GM19025 (cell line): ENCODE results near the gene CXorf38.
A peak's percentile ranks its signal among the peaks of the same experiment; 100 is the strongest.

Source experiments
- ATAC-seq: cut with Tn5 transposase; IDR thresholded peaks from one replicate; pipeline ENCODE4 v1.9.1; 2021; ENCODE audit warnings: mild to moderate bottlenecking, low read depth, moderate library complexity; ENCODE audit not compliant: unreplicated experiment

Gene CXorf38, protein sequence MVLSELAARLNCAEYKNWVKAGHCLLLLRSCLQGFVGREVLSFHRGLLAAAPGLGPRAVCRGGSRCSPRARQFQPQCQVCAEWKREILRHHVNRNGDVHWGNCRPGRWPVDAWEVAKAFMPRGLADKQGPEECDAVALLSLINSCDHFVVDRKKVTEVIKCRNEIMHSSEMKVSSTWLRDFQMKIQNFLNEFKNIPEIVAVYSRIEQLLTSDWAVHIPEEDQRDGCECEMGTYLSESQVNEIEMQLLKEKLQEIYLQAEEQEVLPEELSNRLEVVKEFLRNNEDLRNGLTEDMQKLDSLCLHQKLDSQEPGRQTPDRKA

DNA sequence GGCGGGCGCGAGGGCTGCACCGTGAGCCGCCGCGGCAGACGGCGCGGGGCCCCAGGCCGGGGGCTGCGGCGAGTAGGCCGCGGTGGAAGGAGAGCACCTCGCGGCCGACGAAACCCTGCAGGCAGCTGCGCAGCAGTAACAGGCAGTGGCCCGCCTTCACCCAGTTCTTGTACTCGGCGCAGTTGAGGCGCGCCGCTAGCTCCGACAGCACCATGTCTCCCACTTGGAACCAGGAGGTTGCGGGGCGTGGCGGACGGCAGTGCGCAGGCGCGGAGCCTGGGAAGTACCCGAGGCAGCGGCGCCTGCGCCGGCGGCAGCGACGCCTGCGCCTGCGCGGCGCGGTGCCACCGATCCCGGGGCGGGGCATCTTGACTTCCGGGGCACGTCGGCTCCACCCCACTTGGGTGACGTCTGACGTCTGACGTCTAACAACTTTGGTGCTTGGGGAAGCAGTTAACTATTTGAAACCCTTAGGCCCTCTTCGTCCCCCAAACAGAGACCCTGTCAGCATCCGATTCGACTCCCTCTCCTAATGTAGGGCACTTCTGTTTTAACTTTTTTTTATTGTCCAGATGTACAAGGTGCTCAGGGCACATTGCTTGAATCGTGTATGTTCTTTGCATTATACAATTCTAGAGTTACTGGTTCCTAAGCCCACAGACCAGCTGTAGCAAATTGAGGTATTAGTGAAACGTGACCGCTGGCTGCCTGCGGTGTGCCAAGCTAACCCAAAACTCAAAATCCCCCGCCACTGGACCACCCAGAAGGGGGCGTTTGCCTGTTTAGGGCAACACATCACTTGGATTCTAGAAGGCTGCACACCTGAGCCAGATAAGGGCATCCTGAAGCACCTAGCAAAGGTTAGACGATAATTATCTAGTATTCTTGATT lies at the start of gene CXorf38:
Gene CXorf38 (minus strand): TSS at position 255 of the 891 bp plus-strand sequence. CDS start 41 bp downstream, at position 214.
- ATAC-seq: peak; percentile 72

DNA sequence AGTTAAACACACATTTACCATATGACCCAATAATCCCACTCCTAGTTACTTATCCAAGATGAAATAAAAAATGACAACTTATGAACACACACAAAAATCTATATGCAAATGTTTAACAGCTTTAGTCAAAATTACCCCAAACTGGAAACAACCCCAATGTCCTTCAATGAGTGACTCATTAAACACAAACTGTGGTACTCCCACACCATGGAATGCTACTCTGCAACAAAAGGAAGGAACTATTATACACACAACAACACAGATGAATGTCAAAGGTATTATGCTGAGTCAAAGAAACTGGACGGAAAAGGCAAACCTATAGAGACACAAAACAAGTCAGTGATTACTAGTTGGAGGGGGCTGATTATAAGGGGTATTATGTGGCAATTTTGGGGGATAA lies 47.4 kb upstream of the CXorf38 start:
- ATAC-seq: no peak

DNA sequence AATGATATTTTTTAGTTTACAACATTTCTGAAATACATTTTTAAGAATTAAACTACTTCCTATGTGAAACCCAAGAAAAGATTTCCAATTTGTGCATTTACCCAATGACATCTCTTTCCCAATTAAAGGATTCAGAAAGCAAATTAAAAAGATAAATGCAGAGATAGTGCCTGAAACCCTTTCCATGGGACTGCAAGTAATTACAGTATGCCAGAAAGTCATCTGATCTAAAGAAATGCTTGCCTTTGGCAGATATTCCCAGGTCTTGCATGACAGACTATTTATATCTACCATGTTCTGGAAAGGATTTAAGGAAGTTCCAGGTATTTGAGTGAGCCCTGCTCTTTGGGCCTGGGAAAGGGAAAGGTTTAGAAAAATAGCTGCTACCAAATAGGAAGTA lies 41.6 kb upstream of the CXorf38 start:
- no peak for ATAC-seq

DNA sequence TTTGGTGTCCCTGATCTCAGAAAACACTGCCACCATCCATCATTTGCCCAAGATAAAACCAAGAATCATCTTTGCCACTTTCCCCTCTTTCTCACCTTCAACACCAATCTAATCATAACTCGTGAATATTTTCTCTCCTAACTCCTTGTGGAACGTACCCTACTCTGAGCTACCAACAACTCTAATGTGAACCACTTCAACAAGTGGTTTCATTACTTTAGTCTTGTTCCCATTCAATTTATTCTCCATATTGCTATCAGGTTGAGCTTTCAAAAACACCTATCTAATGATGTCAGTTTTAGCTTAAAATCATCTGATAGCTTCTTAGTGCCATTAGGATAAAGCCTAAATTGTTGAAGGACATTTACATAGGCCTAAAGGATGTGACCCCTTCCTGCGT lies 39.8 kb upstream of the CXorf38 start:
- no peak for ATAC-seq

DNA sequence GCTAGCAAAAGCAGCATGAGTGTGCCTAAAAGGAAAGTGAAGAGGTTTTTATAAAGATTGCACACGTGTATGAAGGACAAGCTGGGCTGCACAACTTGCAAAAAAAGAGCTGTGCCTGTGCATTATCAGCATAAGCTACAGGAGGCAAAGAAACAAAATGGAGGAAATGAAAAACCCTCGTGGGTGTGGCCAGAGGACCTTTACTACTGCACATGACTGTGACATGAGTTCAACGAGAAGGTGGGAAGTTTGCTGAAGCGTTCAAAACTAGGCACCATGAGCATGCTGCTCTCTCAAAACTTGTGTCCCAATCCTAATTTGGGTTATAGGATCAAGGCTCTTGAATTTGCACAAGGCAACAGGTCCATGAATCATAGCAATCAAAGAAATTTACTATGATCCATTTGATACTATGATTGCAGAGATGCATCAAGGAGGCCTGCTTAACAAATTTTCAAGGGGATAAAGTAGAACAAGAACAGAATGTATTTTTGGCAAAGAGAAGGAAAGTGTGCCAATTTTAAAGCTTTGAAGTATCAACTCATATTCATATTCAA lies 38.1 kb upstream of the CXorf38 start:
- no peak for ATAC-seq

DNA sequence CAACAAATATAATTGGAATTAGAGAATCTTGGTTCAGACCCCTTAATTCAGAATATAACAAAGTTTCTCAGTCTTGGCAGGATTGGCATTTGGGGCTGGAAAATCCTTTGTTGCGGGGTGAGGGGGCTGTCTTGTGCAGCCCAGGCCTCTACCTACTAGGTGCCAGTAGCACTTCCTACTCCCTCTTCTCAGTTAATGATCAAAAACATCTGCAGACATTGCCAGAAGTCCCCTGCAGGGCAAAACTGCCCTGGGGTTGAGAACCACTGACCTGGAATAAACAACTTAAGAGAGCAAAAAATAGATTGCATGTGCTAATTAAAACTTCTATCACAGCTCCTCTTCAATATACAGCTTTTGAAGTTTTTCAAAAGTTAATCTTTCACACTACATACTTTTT lies 36.7 kb upstream of the CXorf38 start:
- ATAC-seq: no peak

DNA sequence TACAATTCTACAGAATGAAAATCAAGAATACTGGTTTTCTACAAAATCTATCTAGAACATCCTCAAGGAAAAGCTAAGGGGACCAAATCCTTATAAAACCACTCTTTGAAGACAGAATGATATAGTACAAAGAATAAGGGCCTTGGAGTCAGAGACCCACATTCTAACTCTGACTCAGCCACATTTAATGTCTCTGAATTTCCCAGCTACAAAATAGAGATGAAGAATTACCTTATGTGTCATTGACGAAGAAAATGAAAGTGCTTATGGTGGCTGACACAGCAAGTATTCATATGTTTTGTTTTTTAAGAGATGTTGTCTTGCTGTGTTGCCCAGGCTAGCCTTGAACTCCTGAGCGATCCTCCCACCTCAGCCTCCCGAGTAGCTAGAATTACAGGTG lies 35.9 kb upstream of the CXorf38 start:
- ATAC-seq: no peak

DNA sequence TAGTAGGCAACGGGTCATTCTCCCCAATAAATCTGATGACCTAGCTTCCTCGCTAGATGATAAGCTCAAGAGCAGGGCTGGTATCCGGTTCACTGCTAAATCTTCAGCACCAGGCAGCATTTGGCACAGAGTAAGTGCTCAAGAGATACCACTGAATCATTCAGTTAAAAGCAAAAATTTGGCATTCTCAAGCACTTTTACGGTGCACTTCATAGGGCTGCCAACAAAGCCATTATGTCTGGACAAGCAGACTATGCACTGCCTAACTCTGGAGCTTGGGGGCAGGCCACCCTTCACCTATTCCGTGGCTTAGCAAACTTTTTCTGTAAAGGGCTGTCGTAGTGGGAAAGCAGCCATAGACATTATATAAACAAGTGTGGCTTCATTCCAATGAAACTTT lies 23.8 kb upstream of the CXorf38 start:
- no peak for ATAC-seq

DNA sequence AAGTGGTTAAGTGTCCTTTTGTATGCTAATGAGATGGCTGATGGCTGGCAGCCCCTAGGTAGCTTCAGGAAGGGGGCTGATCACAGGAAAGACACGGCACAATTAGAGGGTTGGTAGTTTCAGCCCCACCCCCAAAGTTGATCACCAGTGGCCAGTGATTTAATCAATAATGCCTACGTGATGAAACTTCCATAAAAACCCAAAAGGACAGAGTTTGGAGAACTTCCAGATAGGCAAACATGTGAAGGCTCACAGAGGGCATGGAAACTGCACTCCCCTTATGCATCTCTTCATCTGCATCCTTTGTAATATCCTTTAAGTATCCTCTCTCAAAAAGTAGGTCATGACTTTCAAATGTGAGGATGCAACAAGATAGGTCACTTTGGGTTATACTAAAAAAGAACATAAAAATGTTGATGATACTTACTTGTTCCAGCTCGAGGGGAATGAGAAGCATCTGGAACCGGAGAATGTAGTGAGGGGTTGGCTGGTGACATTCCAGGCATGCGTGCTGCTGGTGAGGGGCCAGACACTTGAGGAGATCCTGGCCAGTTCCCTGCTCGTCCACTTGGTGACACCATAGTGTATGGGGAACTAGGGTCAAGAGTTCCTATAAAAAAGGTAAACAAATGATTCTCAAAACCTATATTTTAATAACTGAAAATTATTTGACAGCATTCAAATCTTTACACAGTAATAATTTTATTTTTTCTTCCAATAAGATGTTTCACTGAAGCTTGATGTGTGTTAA lies 16.7 kb upstream of the CXorf38 start:
- ATAC-seq: no peak

DNA sequence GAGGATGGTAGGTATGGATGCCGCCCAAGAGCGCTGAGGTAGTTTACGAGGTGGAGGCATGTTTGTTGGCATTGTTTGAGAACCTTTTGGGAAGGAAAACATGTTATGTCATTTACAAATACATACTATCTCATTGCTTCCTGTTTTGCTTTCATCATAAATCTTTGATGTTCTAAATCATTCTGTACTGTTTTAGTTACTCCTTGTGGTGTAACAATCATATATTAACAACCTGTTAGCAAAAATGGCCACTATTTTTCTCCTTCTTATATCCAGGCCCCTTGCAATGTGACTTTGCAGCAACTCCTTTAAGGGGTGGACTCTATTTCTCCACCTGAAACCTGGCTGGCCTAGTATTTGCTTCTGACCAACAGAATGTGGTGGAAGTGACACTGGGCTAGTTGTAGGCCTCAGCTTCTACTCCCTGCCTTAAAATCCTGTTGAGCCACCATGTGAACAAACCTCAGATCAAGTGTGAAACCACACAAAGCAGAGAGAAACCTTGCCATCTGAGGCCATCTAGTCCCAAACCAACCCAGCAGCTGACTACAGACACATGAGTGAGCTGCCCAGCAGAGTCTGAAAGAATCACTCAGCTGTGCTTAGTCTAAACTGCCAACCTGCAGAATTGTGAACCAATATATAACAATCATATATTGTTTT lies 15.8 kb upstream of the CXorf38 start:
- no peak for ATAC-seq

DNA sequence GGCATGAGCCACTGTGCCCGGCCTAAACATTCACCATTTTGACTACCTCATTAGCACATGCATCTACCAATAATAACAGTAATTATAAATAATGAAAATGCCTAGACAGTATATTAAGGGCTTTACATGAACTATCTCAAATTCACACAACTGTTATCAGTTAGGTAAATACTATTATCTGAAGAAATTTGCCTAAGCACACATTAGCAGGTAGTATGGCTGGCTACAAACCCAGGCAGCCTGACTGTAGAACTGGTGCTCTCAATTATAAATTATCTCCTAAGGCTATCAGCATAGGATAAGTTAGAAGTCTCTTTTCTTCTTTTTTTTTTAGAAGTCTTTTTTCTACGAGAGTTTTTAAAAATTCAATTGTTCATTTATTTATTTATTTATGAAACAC lies 14.1 kb upstream of the CXorf38 start:
- no peak for ATAC-seq

DNA sequence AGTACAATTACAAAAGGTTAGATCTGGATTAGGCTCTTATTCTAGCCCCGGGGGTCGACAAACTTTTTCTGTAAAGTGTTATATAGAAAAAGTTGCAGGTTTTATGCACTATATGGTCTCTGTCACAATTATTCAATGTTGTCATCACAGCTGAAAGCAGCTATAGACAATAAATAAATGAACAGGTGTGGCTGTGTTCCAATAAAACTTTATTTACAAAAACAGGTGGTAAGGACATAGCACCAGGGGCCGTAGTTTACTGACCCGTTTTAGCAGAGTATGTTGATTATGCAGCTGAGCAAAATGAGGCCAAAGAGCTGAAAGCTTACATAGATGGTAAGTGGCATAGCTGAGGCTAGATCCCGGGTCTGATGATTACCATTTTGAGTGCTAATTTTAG lies 13.0 kb upstream of the CXorf38 start:
- no peak for ATAC-seq

DNA sequence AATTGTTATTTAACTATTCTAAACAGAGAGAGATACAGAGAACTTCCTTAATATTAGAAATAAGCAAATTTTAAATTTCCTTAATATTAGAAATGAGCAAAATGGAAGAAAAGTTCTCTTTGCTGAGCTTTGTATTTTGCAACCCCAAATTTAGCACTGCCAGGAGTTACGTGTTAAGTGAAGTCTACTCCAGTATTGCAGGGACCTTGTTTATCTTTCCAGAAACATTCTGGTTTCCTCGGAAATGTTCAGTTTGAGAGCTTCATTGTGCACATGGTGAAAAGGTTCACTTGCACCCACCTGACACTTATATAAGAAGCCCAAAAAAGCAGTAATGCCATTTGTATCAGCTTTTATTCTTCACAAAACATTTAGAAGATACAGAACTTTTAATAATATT lies 6.2 kb upstream of the CXorf38 start:
- no peak for ATAC-seq

DNA sequence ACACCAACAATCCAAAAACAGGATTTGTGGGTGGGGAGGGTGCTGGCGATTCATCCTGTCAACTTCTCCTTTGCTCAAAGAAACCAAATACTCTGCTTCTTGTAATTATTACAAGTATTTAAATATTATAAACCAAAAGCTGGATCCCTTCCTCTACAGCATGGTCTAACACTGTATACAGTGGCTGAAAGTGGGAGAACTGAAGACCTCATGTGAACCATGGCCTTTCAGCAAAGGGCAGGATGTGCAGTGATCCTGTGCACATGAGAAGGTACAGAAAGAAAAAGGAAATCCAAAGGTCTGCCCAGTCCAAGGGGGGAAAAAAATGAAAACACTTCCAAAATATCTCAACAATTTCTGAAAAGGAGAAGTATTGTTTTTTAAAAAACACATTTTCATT lies 5.3 kb upstream of the CXorf38 start:
- no peak for ATAC-seq

DNA sequence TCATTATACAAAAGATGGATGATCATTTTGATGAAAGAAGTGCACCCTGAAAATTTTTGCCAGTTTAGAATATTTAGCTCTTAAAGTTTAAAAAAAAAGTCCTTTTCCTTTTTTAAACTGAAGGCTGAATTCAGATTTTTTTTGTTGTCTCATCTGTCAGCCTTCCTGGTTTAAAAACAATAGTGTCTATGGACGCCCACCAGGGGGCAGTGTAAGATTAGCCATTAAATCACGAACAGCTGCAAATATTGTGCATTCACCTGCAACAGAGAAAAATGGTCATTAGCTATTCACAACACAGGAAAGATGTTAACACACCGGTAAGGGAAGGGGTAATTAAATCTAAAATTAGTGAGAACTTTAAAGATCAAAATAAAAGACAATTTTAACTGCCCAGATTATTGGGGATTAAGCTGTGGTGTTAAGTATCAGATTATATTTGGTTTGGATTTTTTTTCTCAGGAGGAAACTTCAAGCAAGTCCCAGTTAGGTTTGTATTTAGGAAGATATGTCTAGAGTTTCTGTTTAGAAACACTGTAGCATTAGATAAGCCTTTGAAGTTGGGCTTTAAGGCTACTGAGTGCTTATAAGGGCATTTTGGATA lies 4.4 kb upstream of the CXorf38 start:
- no peak for ATAC-seq

DNA sequence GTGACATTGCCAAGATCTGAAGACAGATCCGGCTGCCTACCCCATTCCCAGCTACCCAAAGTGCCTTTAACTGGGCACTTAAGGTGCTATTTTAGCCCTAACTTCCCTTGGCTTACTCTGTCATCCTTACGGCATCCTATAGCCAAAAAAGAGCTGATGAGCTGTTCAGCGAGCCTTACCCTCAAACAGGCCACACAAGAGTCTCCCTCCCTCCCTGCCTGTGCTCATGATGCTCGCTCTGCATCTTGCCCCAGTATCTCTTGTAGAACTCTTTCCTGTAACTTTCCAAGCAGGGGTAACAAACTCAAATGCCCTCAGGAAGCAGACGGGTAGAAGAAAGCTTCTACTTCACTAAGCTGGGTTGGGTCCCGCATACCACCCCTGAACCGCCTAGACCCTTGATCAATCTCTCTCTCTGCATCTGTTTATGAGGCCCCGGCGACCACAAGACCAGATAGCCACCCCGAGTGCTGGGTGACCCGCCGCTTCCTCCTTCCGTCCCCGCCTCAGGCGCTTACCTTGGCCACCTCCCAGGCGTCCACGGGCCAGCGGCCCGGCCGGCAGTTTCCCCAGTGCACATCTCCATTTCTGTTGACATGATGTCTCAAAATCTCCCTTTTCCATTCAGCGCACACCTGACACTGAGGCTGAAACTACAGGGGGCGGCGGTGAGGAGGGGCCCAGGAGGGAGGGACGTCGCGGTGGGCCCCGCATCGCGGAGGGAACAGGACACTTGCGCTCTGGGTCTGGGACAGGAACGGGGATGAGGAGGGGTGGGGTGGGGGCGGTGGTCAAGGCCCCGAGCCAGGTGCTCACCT lies 663 bp downstream of the CXorf38 start:
- peak; percentile 22 for ATAC-seq

DNA sequence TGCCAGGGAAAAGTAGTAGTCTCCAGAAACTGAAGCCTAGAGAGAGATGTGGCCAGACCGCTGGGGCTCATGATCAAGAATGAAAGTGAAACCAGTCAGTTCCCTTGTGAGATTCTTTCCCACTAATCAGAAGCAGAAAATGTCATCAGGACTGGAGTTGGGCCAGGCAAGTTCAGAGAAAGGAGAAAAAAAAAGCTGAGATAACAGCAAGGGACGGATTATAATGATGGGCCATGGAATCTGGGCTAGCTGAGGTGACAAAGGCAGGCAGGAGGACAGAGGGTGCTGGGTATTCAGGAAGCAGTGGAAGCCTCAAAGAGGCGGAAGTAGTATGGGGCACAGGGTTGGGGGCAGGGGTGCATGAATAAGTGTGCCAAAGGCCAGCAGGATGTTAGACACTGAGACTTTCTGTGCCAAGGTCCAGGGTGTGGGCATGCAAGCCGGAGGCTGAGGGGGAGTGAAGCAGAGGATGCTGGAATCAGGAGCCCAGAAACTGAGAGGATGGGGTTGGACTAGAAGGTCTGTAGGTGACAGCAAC lies 2.5 kb downstream of the CXorf38 start:
- peak; percentile 35 for ATAC-seq

DNA sequence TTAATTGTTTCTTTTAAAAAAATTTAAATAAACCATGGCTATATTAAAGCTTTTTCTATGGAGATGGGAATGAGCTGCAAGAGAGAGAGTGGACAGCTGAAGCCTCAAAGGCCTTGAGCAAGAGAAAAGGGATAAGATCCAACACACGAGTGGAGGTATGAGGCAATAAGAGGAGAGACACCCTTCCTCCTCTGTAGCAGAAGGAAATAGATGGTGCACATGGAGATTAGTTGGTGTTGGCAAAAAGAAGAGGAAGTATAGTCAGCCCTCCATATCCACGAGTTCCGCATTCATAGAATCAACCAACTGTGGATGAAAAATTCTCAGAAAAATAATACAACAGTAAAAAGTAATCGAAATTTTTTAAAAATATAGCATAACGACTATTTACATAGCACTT lies 3.2 kb downstream of the CXorf38 start:
- ATAC-seq: no peak

DNA sequence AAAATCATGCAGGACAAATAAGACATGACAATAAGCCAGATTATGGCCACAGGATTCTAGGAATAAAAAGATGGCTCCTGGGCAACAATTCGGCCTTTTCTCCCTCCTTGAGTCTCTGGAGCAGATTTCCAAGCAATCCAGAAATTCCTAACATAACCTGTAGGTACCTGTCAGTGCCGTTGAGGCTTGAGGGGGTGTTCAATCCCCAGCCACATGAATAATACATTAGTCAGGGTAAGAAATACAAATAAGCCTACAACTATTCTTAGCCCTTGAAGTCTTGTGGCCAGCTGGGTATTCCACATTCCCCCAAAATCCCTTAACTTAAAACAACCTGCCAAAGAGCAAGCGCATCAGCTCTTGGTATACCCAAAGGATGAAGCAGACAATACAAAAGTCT lies 9.7 kb downstream of the CXorf38 start:
- ATAC-seq: no peak
